Right lobe of liver (tissue), 4 donors: ENCODE data around the gene TNS3.

ENCODE experiments used
- CTCF ChIP-seq, 4 donors: fragments of 200-600 bp in 3 of 4; fragments of 450-650 bp in 1 of 4; IDR thresholded peaks; one replicate each; pipeline versions ENCODE4 v1.5.1 to v1.8.0; 2016 to 2022; ENCODE audit warnings: antibody characterized with exemption in 4 of 4, mild to moderate bottlenecking in 2 of 4
- POLR2A ChIP-seq: fragments of 450-650 bp; IDR thresholded peaks from one replicate; pipeline ENCODE4 v1.6.1; 2017; ENCODE audit warnings: antibody characterized with exemption, mild to moderate bottlenecking
- donor health status: DM: no; HTN: no; CAD: no.
- donor health status: DM: no; HTN: no; CAD: no.
- donor health status: DM: no; HTN: yes; CAD: no.

GRCh38 chr7:47367369-47367768, 214.5 kb downstream of the TNS3 start:
- TF ChIP-seq CTCF (IDR thresholded peaks at IDR 0.05): no peak
- no peak for TF ChIP-seq POLR2A
